GM12878 (cell line): ENCODE data around the gene SLC35G2. TPM values are rescaled to one million over a fixed set of nuclear protein-coding genes. Genes with fewer than 3 reads are reported as not detected.

Experiments
- ATAC-seq: fragments of 200-7000 bp; cut with Tn5 transposase; 3 replicates; pipeline ENCODE4 v1.9.1; 2020; ENCODE audit warnings: mild to moderate bottlenecking, moderate library complexity
- BruUV-seq: library from RNA; stranded (reverse); fragments of 400-500 nt; replicated peaks from 2 replicates; lab custom pipeline; 2021; lab: Mats Ljungman, UMichigan
- CTCF ChIA-PET: fragments of 300-600 bp; sonication (Branson Sonifier 250); formaldehyde crosslinking; extraction: SDS; loops from one replicate; lab custom pipeline; 2021; ENCODE audit warnings: inconsistent platforms; lab: Yijun Ruan, JAX
- POLR2A ChIA-PET: fragments of 350-600 bp; formaldehyde crosslinking; extraction: SDS; loops from one replicate; lab custom pipeline; 2021; ENCODE audit warnings: inconsistent platforms; lab: Charles Lee
- RAD21 ChIA-PET: fragments of 300-600 bp; sonication (Branson Sonifier 250); formaldehyde crosslinking; loops from one replicate; lab custom pipeline; 2023; ENCODE audit warnings: antibody characterized with exemption; ENCODE audit not compliant: unreplicated experiment; lab: Charles Lee
- SMC1A ChIA-PET: fragments of 300-600 bp; sonication (Branson Sonifier 250); formaldehyde crosslinking; loops from one replicate; lab custom pipeline; 2023; ENCODE audit not compliant: unreplicated experiment, uncharacterized antibody; lab: Charles Lee
- DNase-seq: peaks from one replicate; pipeline ENCODE4 v3.0.0-alpha.2; 2011; ENCODE audit warnings: low read depth, low spot score
- FAIRE-seq: peaks from 3 replicates; lab custom pipeline; 2011; peaks lifted over from hg19 to GRCh38; lab: Jason Lieb, UNC
- H2AFZ ChIP-seq: 2 replicates; pipeline ENCODE4 v1.6.0; 2011; ENCODE audit warnings: low read depth, low read length, control low read depth; ENCODE audit not compliant: control insufficient read depth
- H3K27ac ChIP-seq: 2 replicates; pipeline ENCODE4 v1.5.1; 2011; ENCODE audit warnings: control low read depth; ENCODE audit not compliant: control insufficient read depth, insufficient read depth
- H3K27me3 ChIP-seq, 2 experiments: replicated peaks in 1 of 2; 2 replicates each; pipeline versions ENCODE4 v1.6.0 to v1.6.1; 2011; ENCODE audit warnings: low read length in 1 of 2; ENCODE audit not compliant: control insufficient read depth in 2 of 2, insufficient read depth in 2 of 2
- H3K36me3 ChIP-seq, 2 experiments: 2 replicates each; pipeline ENCODE4 v1.5.1; 2011; ENCODE audit warnings: low read length in 1 of 2; ENCODE audit not compliant: control insufficient read depth in 2 of 2, insufficient read depth in 2 of 2
- H3K4me1 ChIP-seq: 2 replicates; pipeline ENCODE4 v1.6.1; 2011; ENCODE audit warnings: mild to moderate bottlenecking, low read length, moderate library complexity, mixed read lengths; ENCODE audit not compliant: control insufficient read depth, insufficient read depth
- H3K4me2 ChIP-seq: 2 replicates; pipeline ENCODE4 v1.6.0; 2011; ENCODE audit warnings: control low read depth; ENCODE audit not compliant: control insufficient read depth, insufficient read depth
- H3K4me3 ChIP-seq: fragments of 200-600 bp; sonication (generic); 2 replicates; pipeline ENCODE4 v1.5.1; 2016
- H3K79me2 ChIP-seq: 2 replicates; pipeline ENCODE4 v1.6.0; 2011; ENCODE audit warnings: low read length; ENCODE audit not compliant: control insufficient read depth, insufficient read depth
- H3K9ac ChIP-seq: 2 replicates; pipeline ENCODE4 v1.8.0; 2011; ENCODE audit warnings: low read length, control low read depth, mixed read lengths; ENCODE audit not compliant: control insufficient read depth, insufficient read depth
- H3K9me3 ChIP-seq: replicated peaks from 3 replicates; pipeline ENCODE4 v1.5.1; 2011; ENCODE audit warnings: mild to moderate bottlenecking, low read length; ENCODE audit not compliant: control insufficient read depth, insufficient read depth
- H4K20me1 ChIP-seq: 2 replicates; pipeline ENCODE4 v1.6.0; 2011; ENCODE audit not compliant: control insufficient read depth, insufficient read depth
- CHD1 ChIP-seq: IDR thresholded peaks from 2 replicates; pipeline ENCODE4 v1.6.1; 2012; ENCODE audit warnings: low read depth, low read length, improper control_type of control experiment
- GABPA ChIP-seq: IDR thresholded peaks from 2 replicates; pipeline ENCODE4 v1.6.1; 2014; ENCODE audit warnings: antibody characterized with exemption, low read depth, mild to moderate bottlenecking, inconsistent platforms
- KAT2A ChIP-seq: conservative IDR thresholded peaks from 2 replicates; pipeline ENCODE4 v1.6.1; 2011; ENCODE audit warnings: low read depth, low read length; ENCODE audit not compliant: control insufficient read depth
- LARP7 ChIP-seq: fragments of 450-650 bp; IDR thresholded peaks from 2 replicates; pipeline ENCODE4 v1.6.1; 2017; ENCODE audit warnings: mild to moderate bottlenecking
- MXI1 ChIP-seq: fragments of 150-350 bp; IDR thresholded peaks from 2 replicates; pipeline ENCODE4 v1.6.1; 2011; ENCODE audit warnings: low read depth, mild to moderate bottlenecking, inconsistent platforms, low read length, improper control_type of control experiment
- SMAD5 ChIP-seq: IDR thresholded peaks from 2 replicates; pipeline ENCODE4 v1.6.1; 2016; ENCODE audit warnings: antibody characterized with exemption, low read depth
- SUPT20H ChIP-seq: IDR thresholded peaks from 2 replicates; pipeline ENCODE4 v1.6.1; 2011; ENCODE audit warnings: low read depth, mild to moderate bottlenecking, low read length, moderate library complexity, borderline replicate concordance; ENCODE audit not compliant: control insufficient read depth
- TAF1 ChIP-seq: IDR thresholded peaks from 2 replicates; pipeline ENCODE4 v1.6.1; 2011; ENCODE audit warnings: mild to moderate bottlenecking, low read depth, low read length, borderline replicate concordance
- TCF12 ChIP-seq: IDR thresholded peaks from 2 replicates; pipeline ENCODE4 v1.6.1; 2011; ENCODE audit warnings: low read depth, mild to moderate bottlenecking, low read length
- ZNF24 ChIP-seq: fragments of 450-650 bp; IDR thresholded peaks from 2 replicates; pipeline ENCODE4 v1.6.1; 2017; ENCODE audit warnings: antibody characterized with exemption, mild to moderate bottlenecking
- in situ Hi-C: fragments of 300-500 bp; cut with MboI; formaldehyde crosslinking; loops from 9 replicates; pipeline ENCODE4 v1.14.3; 2018; ENCODE audit warnings: mixed read lengths
- intact Hi-C: fragments of 100-400 bp; cut with micrococcal nuclease; formaldehyde crosslinking; loops from one replicate; pipeline ENCODE4 v1.14.2; 2022; ENCODE audit not compliant: unreplicated experiment
- polyA plus RNA-seq, 11 experiments: library from polyadenylated mRNA; depleted of rRNA in 4 of 11; unstranded in 6 of 11; stranded (reverse) in 5 of 11; fragments of >200 nt; fragmentation: Nextera tagmentation in 4 of 11; fragmentation: Illumina TruSeq in 1 of 11; extraction: Ambion mirVana in 4 of 11; extraction: Trizol in 1 of 11; gene quantifications; 1 replicate in 1 of 11; 2 replicates in 10 of 11; pipeline versions ENCODE4 v1.2.1 to v1.2.3, GENCODE V29; 2011 to 2016; ENCODE audit warnings: inconsistent platforms in 2 of 11, missing spikeins in 2 of 11, low read depth in 1 of 11
- total RNA-seq, 4 experiments: library from RNA; depleted of rRNA in 3 of 4; stranded (reverse); fragments of >200 nt in 3 of 4; fragmentation: Illumina TruSeq in 1 of 4; extraction: Trizol in 1 of 4; gene quantifications; 2 replicates each; pipeline versions ENCODE4 v1.2.1 to v1.2.3, GENCODE V29; 2013 to 2021
- TF ChIP-seq, protein P1 (sequence below): fragments of 450-650 bp; IDR thresholded peaks from 2 replicates; pipeline ENCODE4 v1.6.1; 2017; ENCODE audit warnings: mild to moderate bottlenecking, low read depth, inconsistent platforms; ENCODE audit not compliant: poor library complexity, severe bottlenecking

Gene SLC35G2
- total and polyA plus RNA-seq, 10 of the 15 experiments (the other 5 are each of a cell fraction or from before 2014, with no cell fraction given), result 0.11 to 1.9 (median 0.27) TPM

- TF ChIP-seq, protein P1, sequence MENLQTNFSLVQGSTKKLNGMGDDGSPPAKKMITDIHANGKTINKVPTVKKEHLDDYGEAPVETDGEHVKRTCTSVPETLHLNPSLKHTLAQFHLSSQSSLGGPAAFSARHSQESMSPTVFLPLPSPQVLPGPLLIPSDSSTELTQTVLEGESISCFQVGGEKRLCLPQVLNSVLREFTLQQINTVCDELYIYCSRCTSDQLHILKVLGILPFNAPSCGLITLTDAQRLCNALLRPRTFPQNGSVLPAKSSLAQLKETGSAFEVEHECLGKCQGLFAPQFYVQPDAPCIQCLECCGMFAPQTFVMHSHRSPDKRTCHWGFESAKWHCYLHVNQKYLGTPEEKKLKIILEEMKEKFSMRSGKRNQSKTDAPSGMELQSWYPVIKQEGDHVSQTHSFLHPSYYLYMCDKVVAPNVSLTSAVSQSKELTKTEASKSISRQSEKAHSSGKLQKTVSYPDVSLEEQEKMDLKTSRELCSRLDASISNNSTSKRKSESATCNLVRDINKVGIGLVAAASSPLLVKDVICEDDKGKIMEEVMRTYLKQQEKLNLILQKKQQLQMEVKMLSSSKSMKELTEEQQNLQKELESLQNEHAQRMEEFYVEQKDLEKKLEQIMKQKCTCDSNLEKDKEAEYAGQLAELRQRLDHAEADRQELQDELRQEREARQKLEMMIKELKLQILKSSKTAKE, result no peak
- no peak for TF ChIP-seq GABPA
- TF ChIP-seq TAF1, result no peak
- TF ChIP-seq ZNF24, result no peak
- TF ChIP-seq KAT2A, result no peak
- TF ChIP-seq MXI1, result no peak
- TF ChIP-seq, all 136 proteins: peak for 0
These were observed 37.7 kb downstream of the SLC35G2 start (continued) for GRCh38 chr3:136856665-136857064.

GRCh38 chr3:136858381-136858780 lies 39.5 kb downstream of the SLC35G2 start:
- Histone ChIP-seq H3K4me1 (0 out of 2 replicates have a peak, but pooled peaks cover 2% of the 10 kb centered on the region), H3K9ac (no peak overlapping the region), H4K20me1 (no peaks in the 10 kb centered on the region), H2AFZ (no peak overlapping the region), H3K27ac (no peak overlapping the region), H3K4me3 (no peak overlapping the region), H3K79me2 (peaks cover 34% of the 10 kb centered on the region), H3K27me3 (no peaks in the 10 kb centered on the region), H3K9me3 (peaks cover 3% of the 10 kb centered on the region; the same call in 2 of the 3 replicates), H3K4me2 (no peak overlapping the region), H3K36me3 (no peaks in the 10 kb centered on the region)
- ATAC-seq, result no peak
- in situ Hi-C loops (no loop called here), intact Hi-C loops (no loop called here)
- no TSS peak for BruUV-seq
- ChIA-PET POLR2A (interaction anchor here (0.8 to 6.2 kb wide), 3 partner anchors 8 to 106 kb away, joined by 3 to 41 read pairs (median 4); partner anchors contain the start of gene STAG1), RAD21 (interaction anchor here (0.8 to 1.5 kb wide), 2 partner anchors 72 to 156 kb away, joined by 3 read pairs; no protein-coding TSS in a partner anchor), CTCF (interaction anchor here (1.2 to 6.1 kb wide), 5 partner anchors 26 to 466 kb away, joined by 3 to 51 read pairs (median 4); partner anchors contain the start of gene STAG1), SMC1A (interaction anchor here (0.9 to 3.8 kb wide), 10 partner anchors 13 to 155 kb away, joined by 3 to 17 read pairs (median 3); no protein-coding TSS in a partner anchor)
- no peak for DNase-seq
- FAIRE-seq, result no peak
- TF ChIP-seq SUPT20H, result no peak
- no peak for TF ChIP-seq LARP7
- no peak for TF ChIP-seq TCF12
- TF ChIP-seq CHD1, result no peak
- no peak for TF ChIP-seq SMAD5
